Lung (tissue), 12 donors: ENCODE results near the gene PDGFB. TPM values are rescaled to one million over a fixed set of nuclear protein-coding genes. Genes with fewer than 3 reads are reported as not detected.
A peak's percentile ranks its signal among the peaks of the same experiment; 100 is the strongest.

ENCODE experiments used
- ATAC-seq: fragments of 200-7000 bp; cut with Tn5 transposase; one replicate; pipeline ENCODE4 v1.9.1; 2020; ENCODE audit warnings: moderate number of reproducible peaks; ENCODE audit not compliant: insufficient read depth, low FRiP score
- DNase-seq, 3 donors: peaks; one replicate each; pipeline ENCODE4 v3.0.0-alpha.2; 2013 to 2017
- H3K27ac ChIP-seq, 2 donors: one replicate each; pipeline ENCODE4 v1.5.1; 2013; ENCODE audit warnings: mild to moderate bottlenecking in 2 of 2, moderate library complexity in 2 of 2, control low read depth in 1 of 2, inconsistent platforms in 1 of 2, low read depth in 1 of 2, low read length in 1 of 2
- H3K27me3 ChIP-seq, 3 donors: one replicate each; pipeline ENCODE4 v1.5.1; 2013; ENCODE audit warnings: low read length in 2 of 3; ENCODE audit not compliant: control insufficient read depth in 3 of 3, insufficient read depth in 3 of 3
- H3K36me3 ChIP-seq, 4 donors: one replicate each; pipeline ENCODE4 v1.5.1; 2013; ENCODE audit warnings: low read length in 4 of 4, mild to moderate bottlenecking in 1 of 4, moderate library complexity in 1 of 4; ENCODE audit not compliant: control insufficient read depth in 4 of 4, insufficient read depth in 4 of 4
- H3K4me1 ChIP-seq, 5 donors: one replicate each; pipeline ENCODE4 v1.5.1; 2013; ENCODE audit warnings: low read length in 5 of 5, mild to moderate bottlenecking in 2 of 5, moderate library complexity in 1 of 5; ENCODE audit not compliant: control insufficient read depth in 5 of 5, insufficient read depth in 5 of 5
- H3K4me3 ChIP-seq: one replicate; pipeline ENCODE4 v1.5.1; 2013; ENCODE audit warnings: mild to moderate bottlenecking, control low read depth, moderate library complexity
- H3K9ac ChIP-seq, 2 donors: one replicate each; pipeline ENCODE4 v1.5.1; 2013; ENCODE audit warnings: low read length in 2 of 2, control low read depth in 1 of 2; ENCODE audit not compliant: insufficient read depth in 1 of 2
- H3K9me3 ChIP-seq, 4 donors: one replicate each; pipeline ENCODE4 v1.5.1; 2013; ENCODE audit warnings: low read length in 3 of 4, mild to moderate bottlenecking in 1 of 4, moderate library complexity in 1 of 4; ENCODE audit not compliant: control insufficient read depth in 4 of 4, insufficient read depth in 3 of 4
- WGBS, 2 donors: extraction: QIAGEN DNeasy Blood & Tissue Kit; methylation state at CpG; one replicate each; pipeline ENCODE4 v1.1.7; 2013; 5-methylcytosine and 5-hydroxymethylcytosine counted together
- polyA plus RNA-seq, 2 donors: library from polyadenylated mRNA; stranded (reverse); fragments of 200-250 nt; gene quantifications; one replicate each; pipeline ENCODE4 v1.2.1, GENCODE V29; 2013
- total RNA-seq, 2 donors: library from RNA; depleted of rRNA in 1 of 2; stranded (reverse); fragments of >200 nt in 1 of 2; gene quantifications; one replicate each; pipeline ENCODE4 v1.2.1, GENCODE V29; 2014 to 2021
- TF ChIP-seq, protein P1 (sequence below): IDR thresholded peaks from 2 replicates; pipeline ENCODE4 v1.5.1; 2012; ENCODE audit warnings: mild to moderate bottlenecking; ENCODE audit errors: control extremely low read depth, extremely low read depth
- donor health status: control.
- donor health status: control.
- donor health status: Bipolar disorder and iron deficiency.
- donor health status: healthy.
- donor health status: DM: yes; HTN: yes; CAD: no.

Gene PDGFB
- total and polyA plus RNA-seq, 4 donors, result 9.8 to 56.7 (median 29.5) TPM

DNA sequence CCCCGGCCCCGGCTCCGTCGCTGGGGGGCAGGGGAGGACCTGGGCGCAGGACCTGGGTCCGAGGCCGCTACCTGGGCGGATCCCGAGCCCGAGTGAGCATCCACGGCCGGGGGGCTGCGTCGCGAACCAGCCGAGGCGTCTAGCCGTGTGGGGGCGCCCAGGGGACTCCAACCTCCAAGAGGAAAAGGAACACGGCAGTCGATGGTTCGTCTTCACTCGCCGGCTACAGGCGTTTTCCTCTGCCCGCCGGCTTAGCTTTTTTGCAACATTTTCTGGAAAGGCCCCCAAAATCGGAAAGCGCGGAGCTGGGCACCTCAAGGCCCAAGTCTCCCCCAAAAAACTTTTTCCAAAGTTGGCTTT is 666 bp downstream of the PDGFB start:
- H3K9ac ChIP-seq, result no peak overlapping the region
- 0 to 1% methylated on average over 30 of the region's 30 CpGs for WGBS, 2 donors
- H3K27ac ChIP-seq, result peak overlapping the region; percentile 64 to 73
- peak overlapping the region; percentile 68 for H3K4me3 ChIP-seq
- peaks cover 5 to 44% (median 27%) of the 10 kb centered on the region in 5 donors for H3K4me1 ChIP-seq
- H3K9me3 ChIP-seq, result peaks cover 0 to 3% (median 0%) of the 10 kb centered on the region in 4 donors
- DNase-seq, result no peak
- peaks cover 0 to 27% (median 19%) of the 10 kb centered on the region in 3 donors for H3K27me3 ChIP-seq
- TF ChIP-seq, protein P1, sequence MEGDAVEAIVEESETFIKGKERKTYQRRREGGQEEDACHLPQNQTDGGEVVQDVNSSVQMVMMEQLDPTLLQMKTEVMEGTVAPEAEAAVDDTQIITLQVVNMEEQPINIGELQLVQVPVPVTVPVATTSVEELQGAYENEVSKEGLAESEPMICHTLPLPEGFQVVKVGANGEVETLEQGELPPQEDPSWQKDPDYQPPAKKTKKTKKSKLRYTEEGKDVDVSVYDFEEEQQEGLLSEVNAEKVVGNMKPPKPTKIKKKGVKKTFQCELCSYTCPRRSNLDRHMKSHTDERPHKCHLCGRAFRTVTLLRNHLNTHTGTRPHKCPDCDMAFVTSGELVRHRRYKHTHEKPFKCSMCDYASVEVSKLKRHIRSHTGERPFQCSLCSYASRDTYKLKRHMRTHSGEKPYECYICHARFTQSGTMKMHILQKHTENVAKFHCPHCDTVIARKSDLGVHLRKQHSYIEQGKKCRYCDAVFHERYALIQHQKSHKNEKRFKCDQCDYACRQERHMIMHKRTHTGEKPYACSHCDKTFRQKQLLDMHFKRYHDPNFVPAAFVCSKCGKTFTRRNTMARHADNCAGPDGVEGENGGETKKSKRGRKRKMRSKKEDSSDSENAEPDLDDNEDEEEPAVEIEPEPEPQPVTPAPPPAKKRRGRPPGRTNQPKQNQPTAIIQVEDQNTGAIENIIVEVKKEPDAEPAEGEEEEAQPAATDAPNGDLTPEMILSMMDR, result no peak
- no peaks in the 10 kb centered on the region for H3K36me3 ChIP-seq
- no peak for ATAC-seq

DNA sequence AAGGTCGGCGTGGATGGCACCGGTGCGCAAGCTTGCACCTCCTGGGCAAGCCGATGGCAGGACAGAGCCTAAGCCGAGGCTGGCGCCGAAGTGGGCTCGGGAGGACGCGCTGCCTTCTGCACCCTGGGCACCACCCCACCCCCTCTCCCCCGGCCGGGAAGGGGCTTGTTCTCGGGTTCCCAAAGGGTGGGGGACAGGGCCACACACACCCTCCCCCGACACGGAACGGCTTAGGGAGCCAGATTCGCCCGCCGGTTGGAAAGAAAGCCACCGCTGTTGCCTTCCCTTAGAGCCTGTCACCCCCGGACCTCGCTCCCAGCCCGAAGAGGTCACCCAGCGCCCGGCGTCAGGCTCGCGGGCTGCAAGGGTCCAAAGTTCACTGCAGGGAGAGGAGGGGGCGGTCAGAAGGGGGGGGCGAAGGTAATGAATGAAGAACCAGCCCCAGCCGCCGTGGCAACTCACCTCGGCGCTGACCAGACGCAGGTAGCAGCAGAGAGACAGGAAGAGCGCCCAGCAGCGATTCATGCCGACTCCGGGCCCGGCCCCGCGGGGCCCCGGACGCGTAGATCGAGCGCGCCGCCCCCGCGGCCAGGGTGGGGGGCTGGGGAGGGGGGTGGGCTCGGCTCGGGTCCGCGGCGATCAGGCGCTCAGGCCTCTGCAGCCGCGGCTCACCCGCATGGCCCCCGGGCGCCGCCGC is 1.2 kb downstream of the PDGFB start:
- no peak for ATAC-seq
- WGBS, 2 donors, result 1% methylated on average over 36 to 65 of the region's 65 CpGs
- Histone ChIP-seq H3K4me3 (peak overlapping the region; percentile 68), H3K27me3 (peaks cover 0 to 27% (median 19%) of the 10 kb centered on the region in 3 donors), H3K27ac (peak overlapping the region; percentile 64 to 81), H3K9me3 (peaks cover 0 to 3% (median 0%) of the 10 kb centered on the region in 4 donors), H3K36me3 (no peaks in the 10 kb centered on the region), H3K4me1 (peaks cover 5 to 44% (median 27%) of the 10 kb centered on the region in 5 donors), H3K9ac (no peak overlapping the region)
- no peak for DNase-seq
- TF ChIP-seq, protein P1, result no peak

DNA sequence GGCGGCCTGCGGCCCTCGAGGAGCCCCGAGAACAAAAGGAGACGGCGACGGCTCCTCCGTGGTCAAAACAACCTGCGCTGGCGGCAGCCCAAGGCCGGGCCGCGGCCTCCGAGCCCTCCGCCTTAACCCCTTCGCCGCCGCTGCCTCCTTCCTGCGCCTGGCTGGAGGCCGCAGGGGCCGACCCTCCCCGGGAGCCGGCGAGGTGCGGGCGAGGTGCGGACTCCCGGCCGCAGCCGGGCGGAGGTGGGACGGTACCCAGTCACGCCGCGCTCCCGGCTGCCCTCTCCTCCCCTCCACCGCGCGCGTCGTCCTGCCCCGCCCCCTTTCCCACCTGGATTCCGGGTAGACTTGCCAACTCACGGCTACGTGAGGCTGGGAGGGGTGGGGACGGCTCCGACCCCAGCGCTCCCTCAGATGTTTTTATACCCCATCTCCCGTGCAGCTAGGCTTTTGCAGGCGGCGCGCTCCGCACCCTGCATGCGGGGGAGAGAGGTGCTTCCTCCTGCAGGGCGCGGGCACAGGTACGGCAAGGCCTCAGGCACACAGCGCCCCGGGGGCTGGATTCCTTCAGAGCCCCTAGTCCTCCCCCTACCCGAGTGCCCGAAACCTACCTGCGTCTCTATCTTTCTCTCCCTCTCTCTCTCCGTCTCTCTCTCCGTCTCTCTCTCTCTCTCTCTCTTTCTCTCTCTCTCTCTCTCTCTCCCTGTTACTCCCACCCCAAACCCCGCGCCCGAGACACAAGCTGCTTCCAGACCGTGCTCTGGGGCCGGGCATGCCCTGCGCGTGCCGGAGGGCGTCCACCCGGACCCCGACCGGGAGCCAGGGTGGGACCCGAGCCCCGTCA is 2.0 kb downstream of the PDGFB start:
- peaks cover 0 to 27% (median 19%) of the 10 kb centered on the region in 3 donors for H3K27me3 ChIP-seq
- WGBS, 2 donors, result 1% methylated on average over 57 to 78 of the region's 78 CpGs
- peak overlapping the region; percentile 64 to 81 for H3K27ac ChIP-seq
- H3K4me1 ChIP-seq, result peaks cover 5 to 47% (median 30%) of the 10 kb centered on the region in 5 donors
- peak in 2 of 3 donors; percentile 57 to 61 for DNase-seq
- no peak for ATAC-seq
- no peak overlapping the region for H3K9ac ChIP-seq
- H3K9me3 ChIP-seq, result peaks cover 0 to 3% (median 0%) of the 10 kb centered on the region in 4 donors
- no peaks in the 10 kb centered on the region for H3K36me3 ChIP-seq
- TF ChIP-seq, protein P1, result no peak
- H3K4me3 ChIP-seq, result peak overlapping the region; percentile 68
